ENCODE data around the gene CAAP1.

GRCh38 chr9:26812217-26812616 is 80.4 kb downstream of the CAAP1 start:
- TF ChIP-seq EP300 (IDR thresholded peaks at IDR 0.05) (no peak), CTCF (IDR thresholded peaks at IDR 0.05) (no peak), POLR2A (IDR thresholded peaks at IDR 0.05) (no peak)
